SK-N-SH treated with all-trans-retinoic acid at 6 μM for 48 hours (cell line): ENCODE data around the gene TOP2A.

ENCODE experiments used
- ZFP3 ChIP-seq: fragments of 250-450 bp; sonication (Bioruptor Pico); IDR thresholded peaks from 2 replicates; pipeline ENCODE4 v1.5.0; 2020; ENCODE audit warnings: mild to moderate bottlenecking, moderate library complexity
- TF ChIP-seq, protein P1 (sequence below): fragments of 250-450 bp; sonication (Bioruptor Pico); IDR thresholded peaks from 2 replicates; pipeline ENCODE4 v1.5.1; 2021; ENCODE audit warnings: mild to moderate bottlenecking, moderate library complexity
- TF ChIP-seq, protein P2 (sequence below): fragments of 250-450 bp; sonication (Bioruptor Pico); IDR thresholded peaks from 2 replicates; pipeline ENCODE4 v1.8.0; 2020; ENCODE audit warnings: mild to moderate bottlenecking, moderate library complexity, borderline replicate concordance

DNA sequence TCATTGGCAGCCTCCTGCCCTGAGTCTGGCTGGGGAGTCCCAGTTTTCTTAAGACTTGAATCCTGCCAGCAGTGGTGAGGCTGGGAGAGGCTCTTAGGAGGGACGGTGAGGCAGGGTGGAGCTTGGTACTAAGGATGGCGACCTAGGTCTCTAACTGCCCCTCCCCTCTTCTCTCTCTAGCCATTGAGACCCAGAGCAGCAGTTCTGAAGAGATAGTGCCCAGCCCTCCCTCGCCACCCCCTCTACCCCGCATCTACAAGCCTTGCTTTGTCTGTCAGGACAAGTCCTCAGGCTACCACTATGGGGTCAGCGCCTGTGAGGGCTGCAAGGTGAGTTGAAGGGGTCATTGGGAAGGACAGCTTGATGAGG, 69.6 kb downstream of the TOP2A start:
- TF ChIP-seq ZFP3 (CRISPR knock-in tag) = no peak
- TF ChIP-seq, protein P1, sequence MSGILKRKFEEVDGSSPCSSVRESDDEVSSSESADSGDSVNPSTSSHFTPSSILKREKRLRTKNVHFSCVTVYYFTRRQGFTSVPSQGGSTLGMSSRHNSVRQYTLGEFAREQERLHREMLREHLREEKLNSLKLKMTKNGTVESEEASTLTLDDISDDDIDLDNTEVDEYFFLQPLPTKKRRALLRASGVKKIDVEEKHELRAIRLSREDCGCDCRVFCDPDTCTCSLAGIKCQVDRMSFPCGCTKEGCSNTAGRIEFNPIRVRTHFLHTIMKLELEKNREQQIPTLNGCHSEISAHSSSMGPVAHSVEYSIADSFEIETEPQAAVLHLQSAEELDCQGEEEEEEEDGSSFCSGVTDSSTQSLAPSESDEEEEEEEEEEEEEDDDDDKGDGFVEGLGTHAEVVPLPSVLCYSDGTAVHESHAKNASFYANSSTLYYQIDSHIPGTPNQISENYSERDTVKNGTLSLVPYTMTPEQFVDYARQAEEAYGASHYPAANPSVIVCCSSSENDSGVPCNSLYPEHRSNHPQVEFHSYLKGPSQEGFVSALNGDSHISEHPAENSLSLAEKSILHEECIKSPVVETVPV = no peak
- TF ChIP-seq, protein P2, sequence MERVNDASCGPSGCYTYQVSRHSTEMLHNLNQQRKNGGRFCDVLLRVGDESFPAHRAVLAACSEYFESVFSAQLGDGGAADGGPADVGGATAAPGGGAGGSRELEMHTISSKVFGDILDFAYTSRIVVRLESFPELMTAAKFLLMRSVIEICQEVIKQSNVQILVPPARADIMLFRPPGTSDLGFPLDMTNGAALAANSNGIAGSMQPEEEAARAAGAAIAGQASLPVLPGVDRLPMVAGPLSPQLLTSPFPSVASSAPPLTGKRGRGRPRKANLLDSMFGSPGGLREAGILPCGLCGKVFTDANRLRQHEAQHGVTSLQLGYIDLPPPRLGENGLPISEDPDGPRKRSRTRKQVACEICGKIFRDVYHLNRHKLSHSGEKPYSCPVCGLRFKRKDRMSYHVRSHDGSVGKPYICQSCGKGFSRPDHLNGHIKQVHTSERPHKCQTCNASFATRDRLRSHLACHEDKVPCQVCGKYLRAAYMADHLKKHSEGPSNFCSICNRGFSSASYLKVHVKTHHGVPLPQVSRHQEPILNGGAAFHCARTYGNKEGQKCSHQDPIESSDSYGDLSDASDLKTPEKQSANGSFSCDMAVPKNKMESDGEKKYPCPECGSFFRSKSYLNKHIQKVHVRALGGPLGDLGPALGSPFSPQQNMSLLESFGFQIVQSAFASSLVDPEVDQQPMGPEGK (CRISPR knock-in tag) = no peak
